ENCODE measurements around the gene PCDH9.

DNA sequence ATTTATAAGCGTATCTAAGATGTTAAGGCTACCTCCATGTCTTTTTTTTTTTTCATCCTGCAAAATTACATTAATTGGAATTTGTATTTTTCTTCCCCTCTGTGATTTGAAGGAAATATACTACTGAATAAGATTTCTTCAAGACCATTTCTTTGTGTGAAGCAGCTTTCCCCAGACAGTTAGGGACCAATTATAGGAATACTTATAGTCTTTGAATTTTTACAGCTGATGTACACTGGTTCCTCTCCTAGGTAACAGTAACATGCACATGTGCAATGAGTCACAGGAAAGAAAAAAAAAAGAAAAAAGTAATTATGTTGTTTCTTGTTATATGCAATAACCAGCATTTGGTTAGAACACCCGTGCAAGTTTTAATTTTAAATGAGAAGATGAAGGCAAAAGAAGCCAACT is 82.0 kb downstream of the PCDH9 start:
- TF ChIP-seq, protein P1, sequence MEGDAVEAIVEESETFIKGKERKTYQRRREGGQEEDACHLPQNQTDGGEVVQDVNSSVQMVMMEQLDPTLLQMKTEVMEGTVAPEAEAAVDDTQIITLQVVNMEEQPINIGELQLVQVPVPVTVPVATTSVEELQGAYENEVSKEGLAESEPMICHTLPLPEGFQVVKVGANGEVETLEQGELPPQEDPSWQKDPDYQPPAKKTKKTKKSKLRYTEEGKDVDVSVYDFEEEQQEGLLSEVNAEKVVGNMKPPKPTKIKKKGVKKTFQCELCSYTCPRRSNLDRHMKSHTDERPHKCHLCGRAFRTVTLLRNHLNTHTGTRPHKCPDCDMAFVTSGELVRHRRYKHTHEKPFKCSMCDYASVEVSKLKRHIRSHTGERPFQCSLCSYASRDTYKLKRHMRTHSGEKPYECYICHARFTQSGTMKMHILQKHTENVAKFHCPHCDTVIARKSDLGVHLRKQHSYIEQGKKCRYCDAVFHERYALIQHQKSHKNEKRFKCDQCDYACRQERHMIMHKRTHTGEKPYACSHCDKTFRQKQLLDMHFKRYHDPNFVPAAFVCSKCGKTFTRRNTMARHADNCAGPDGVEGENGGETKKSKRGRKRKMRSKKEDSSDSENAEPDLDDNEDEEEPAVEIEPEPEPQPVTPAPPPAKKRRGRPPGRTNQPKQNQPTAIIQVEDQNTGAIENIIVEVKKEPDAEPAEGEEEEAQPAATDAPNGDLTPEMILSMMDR (IDR thresholded peaks at IDR 0.05), result no peak
- TF ChIP-seq POLR2A (IDR thresholded peaks at IDR 0.05) (no peak), POLR2AphosphoS5 (IDR thresholded peaks at IDR 0.05) (no peak), EP300 (IDR thresholded peaks at IDR 0.05) (no peak)
